Measurements from ENCODE around the gene RNU6-8. TPM values are rescaled to one million over a fixed set of nuclear protein-coding genes. Genes with fewer than 3 reads are reported as not detected.
A peak's percentile ranks its signal among the peaks of the same experiment; 100 is the strongest.

RNU6-8 gene
- total and polyA plus RNA-seq, 8 donors = not detected

DNA sequence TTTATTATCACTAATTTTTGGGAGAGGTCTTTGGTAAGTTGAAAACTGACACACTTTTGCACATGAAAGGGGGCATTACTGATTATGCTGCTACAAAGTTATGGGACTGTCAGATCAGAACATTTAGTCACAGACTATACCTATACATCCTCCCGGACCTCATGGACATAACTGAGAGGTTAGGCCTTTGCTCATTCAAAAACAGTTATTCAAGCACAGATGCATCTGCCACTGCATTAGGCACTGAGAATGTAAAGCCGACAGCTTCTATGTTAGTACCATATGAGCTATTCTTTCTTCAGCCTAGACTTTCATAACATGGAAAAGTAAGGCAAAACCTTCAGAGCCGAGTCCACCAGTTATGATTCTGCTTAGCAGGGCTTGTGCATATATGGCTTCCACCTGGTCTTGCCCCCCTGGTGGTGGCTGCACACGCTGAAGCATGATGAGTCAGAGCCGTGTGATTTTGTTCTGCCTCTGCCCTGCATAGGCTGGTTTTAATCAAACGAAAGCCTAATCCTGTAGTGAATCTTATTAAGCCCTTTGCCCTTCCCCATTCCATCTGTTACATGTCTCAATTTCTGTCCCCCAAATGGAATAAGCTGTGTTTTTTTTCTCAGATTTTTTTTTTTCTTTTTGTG, 21.8 kb upstream of the RNU6-8 start:
- no peaks in the 10 kb centered on the region for H3K27me3 ChIP-seq
- intact Hi-C loops (cut with DNase I) = no loop called here
- no peaks in the 10 kb centered on the region for H3K9me3 ChIP-seq
- ATAC-seq (peak; percentile 68 to 93 (median 81)), DNase-seq (peak in 3 of 6 donors; percentile 7 to 29 (median 23)), FAIRE-seq (no peak)
- TF ChIP-seq, protein P1, sequence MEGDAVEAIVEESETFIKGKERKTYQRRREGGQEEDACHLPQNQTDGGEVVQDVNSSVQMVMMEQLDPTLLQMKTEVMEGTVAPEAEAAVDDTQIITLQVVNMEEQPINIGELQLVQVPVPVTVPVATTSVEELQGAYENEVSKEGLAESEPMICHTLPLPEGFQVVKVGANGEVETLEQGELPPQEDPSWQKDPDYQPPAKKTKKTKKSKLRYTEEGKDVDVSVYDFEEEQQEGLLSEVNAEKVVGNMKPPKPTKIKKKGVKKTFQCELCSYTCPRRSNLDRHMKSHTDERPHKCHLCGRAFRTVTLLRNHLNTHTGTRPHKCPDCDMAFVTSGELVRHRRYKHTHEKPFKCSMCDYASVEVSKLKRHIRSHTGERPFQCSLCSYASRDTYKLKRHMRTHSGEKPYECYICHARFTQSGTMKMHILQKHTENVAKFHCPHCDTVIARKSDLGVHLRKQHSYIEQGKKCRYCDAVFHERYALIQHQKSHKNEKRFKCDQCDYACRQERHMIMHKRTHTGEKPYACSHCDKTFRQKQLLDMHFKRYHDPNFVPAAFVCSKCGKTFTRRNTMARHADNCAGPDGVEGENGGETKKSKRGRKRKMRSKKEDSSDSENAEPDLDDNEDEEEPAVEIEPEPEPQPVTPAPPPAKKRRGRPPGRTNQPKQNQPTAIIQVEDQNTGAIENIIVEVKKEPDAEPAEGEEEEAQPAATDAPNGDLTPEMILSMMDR (IDR thresholded peaks at IDR 0.05) = no peak
- no peaks in the 10 kb centered on the region for H3K36me3 ChIP-seq
- H3K27ac ChIP-seq = no peak overlapping the region
- H3K4me3 ChIP-seq = no peak overlapping the region
- no peaks in the 10 kb centered on the region for H3K4me1 ChIP-seq
- WGBS, 2 donors = 71 to 79% methylated on average over 6 of the region's 6 CpGs

GRCh38 chr14:32217301-32217700, 14.2 kb upstream of the RNU6-8 start:
- FAIRE-seq = no peak
- no peak for DNase-seq
- Histone ChIP-seq H3K27me3 (no peaks in the 10 kb centered on the region), H3K4me1 (no peaks in the 10 kb centered on the region), H3K9me3 (no peaks in the 10 kb centered on the region), H3K27ac (no peak overlapping the region), H3K36me3 (no peaks in the 10 kb centered on the region), H3K4me3 (no peak overlapping the region)
- TF ChIP-seq, protein P1 (IDR thresholded peaks at IDR 0.05) = no peak
- WGBS, 2 donors = 39 to 44% methylated on average over 5 of the region's 5 CpGs
- intact Hi-C loops (cut with DNase I) = no loop called here
- no peak for ATAC-seq

DNA sequence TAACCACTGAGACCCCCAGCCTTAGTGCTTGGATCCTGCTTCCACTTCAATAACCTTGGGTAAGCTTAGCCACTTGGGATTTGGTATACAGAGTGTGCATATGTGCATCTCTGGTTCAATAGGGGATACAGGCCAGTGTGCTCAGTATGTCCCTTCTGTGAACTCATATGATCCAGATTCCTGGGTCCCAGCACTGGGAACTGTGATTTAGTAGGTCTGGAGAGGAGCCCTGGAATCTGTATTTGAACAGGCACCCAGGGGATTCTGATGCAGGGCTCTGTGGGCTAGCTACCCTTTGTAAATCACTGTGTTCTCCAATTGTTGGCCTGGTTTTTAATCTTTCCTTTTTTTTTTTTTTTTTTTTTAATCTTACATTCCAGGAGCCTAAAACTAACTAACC, 9.8 kb upstream of the RNU6-8 start:
- ATAC-seq (no peak), FAIRE-seq (no peak), DNase-seq (no peak)
- Histone ChIP-seq H3K27me3 (no peaks in the 10 kb centered on the region), H3K4me3 (no peak overlapping the region), H3K4me1 (no peaks in the 10 kb centered on the region), H3K27ac (no peak overlapping the region), H3K36me3 (no peaks in the 10 kb centered on the region), H3K9me3 (no peaks in the 10 kb centered on the region)
- intact Hi-C loops (cut with DNase I) = no loop called here
- TF ChIP-seq, protein P1 (IDR thresholded peaks at IDR 0.05) = no peak

GRCh38 chr14:32211068-32211404, 8.0 kb upstream of the RNU6-8 start:
- no peak for DNase-seq
- no peaks in the 10 kb centered on the region for H3K27me3 ChIP-seq
- intact Hi-C loops (cut with DNase I) = no loop called here
- no peaks in the 10 kb centered on the region for H3K36me3 ChIP-seq
- FAIRE-seq = no peak
- ATAC-seq = no peak
- no peaks in the 10 kb centered on the region for H3K4me1 ChIP-seq
- H3K4me3 ChIP-seq = no peak overlapping the region
- no peak overlapping the region for H3K27ac ChIP-seq
- H3K9me3 ChIP-seq = no peaks in the 10 kb centered on the region
- TF ChIP-seq, protein P1 (IDR thresholded peaks at IDR 0.05) = no peak
- WGBS, 2 donors = 91 to 95% methylated on average over 3 of the region's 3 CpGs

GRCh38 chr14:32209471-32209870, 6.4 kb upstream of the RNU6-8 start:
- Histone ChIP-seq H3K27ac (no peak overlapping the region), H3K9me3 (no peaks in the 10 kb centered on the region), H3K4me3 (no peak overlapping the region), H3K36me3 (no peaks in the 10 kb centered on the region), H3K4me1 (no peaks in the 10 kb centered on the region), H3K27me3 (no peaks in the 10 kb centered on the region)
- ATAC-seq (no peak), FAIRE-seq (no peak), DNase-seq (no peak)
- intact Hi-C loops (cut with DNase I) = no loop called here
- TF ChIP-seq, protein P1 (IDR thresholded peaks at IDR 0.05) = no peak
